T follicular helper cell (primary cell): ENCODE measurements around the gene ATP5MK.
"Not testable (repeated sequence)": the region's sequence is repeated elsewhere in the genome, so short reads cannot be mapped to it uniquely, and the experiment has no call there.

Experiments
- DNase-seq: peaks from one replicate; pipeline ENCODE4 v3.0.0-alpha.2; 2020; ENCODE audit warnings: low read depth
- total RNA-seq, 2 experiments: gene quantifications; one replicate each; lab custom pipeline; 2026; lab: John Stamatoyannopoulos, UW

The ATP5MK gene
- total RNA-seq: 44.0 to 90.2 reads per million in 2 experiments

DNA sequence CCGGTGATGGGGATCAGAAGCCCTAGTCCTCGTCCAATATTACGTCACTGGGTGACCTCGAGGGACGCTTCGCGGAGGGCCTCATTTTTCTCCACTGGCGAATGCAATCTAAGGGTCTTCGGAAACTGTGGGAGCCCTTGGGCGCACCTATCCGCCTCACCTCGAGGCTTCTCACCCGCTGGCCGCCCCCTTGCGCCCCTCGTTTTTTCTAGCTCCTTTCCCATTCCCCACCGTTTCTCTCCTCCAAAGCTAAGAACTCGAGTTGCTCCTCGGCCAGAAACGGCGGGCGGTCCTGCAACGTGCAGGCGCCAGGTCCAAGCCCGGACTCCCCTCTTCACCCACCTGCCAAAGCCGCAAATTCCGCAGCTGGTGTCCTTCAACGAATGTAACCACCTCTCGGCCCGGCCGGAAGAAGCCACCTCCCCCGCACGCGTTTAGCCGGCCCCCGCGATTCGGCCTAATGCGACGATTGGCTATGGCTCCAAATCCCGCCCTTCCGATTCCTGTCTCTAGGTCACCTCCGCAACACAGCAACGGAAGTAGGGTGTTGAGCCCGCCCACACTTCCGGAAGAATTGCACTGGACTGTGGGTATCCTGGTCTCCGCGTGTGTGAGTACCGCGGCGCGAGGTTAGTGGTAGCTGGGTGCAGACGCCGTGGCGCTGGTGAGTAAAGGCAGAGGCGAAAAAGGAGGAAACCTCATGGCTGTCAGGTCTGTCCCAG is at the start of gene ATP5MK, which contains the start of gene PDCD11:
ATP5MK (minus strand) TSS at position 409 of the 722 bp plus-strand sequence. CDS start 4,018 bp downstream, outside the sequence.
PDCD11 (plus strand) TSS at position 560 of the 722 bp plus-strand sequence. CDS start 1,801 bp downstream, outside the sequence.
- peak; percentile 89 for DNase-seq

DNA sequence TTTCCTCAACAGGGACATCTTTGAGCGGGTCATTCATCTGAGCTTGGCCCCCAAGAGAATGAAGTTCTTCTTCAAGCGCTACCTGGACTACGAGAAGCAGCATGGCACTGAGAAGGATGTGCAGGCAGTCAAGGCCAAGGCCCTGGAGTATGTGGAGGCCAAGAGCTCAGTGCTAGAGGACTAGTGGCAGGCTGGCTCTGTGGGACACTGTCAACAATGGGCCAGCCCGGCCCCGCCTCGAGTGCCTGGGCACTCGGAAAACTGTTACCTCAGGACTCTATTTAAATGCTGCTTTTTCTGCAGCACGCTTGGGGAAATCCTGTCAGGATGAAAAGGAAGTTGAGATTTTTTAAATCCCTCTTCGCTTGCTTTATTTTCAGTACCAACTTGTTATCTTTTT is 49.1 kb upstream of the ATP5MK start:
- no peak for DNase-seq

DNA sequence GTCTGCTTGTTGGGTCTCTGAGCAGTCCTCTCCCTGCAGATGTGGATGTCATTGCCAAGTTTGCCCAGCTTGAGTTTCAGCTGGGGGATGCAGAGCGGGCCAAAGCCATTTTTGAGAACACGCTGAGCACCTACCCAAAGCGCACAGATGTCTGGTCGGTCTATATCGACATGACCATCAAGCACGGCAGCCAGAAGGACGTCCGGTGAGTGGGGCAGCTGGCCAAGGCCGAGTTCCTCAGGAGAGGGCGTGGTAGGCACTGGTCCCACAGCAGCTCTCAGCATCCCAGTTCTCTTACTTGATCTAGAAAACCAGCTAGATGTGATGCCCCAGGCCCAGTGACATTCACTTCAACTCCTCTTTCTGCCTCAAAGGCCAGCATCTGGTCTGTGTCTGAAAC is 48.2 kb upstream of the ATP5MK start:
- DNase-seq: no peak

DNA sequence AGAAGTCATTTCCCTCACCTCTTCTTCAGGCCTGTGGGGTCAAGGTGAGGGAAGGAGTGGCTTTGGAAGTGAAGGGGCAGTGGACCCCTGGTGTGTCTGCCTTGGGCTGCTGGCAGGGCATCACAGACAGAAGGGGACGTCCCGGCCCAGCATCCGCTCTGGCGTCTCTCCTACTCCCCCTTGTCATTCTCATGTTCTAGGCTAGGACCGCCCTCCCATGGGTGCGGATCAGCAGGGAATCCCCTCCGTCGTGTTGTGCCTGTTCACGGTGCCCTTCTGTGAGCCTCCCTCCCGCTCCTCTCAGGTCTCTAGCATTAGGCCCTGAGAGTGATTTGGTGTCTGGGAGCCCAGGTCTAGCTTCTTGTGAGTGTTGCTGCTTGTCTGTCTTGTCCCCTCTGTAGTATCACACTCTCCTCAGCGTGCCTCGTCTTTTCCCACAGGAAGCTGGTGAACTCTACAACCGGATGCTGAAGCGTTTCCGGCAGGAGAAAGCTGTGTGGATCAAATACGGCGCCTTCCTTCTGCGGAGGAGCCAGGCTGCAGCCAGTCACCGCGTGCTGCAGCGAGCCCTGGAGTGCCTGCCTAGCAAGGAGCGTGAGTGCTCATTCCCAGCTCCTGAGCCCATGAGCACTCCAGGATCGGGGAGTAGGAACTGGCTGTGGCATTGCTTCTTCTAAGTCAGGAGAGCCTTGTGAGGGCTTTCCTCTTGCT is 47.4 kb upstream of the ATP5MK start:
- no peak for DNase-seq

DNA sequence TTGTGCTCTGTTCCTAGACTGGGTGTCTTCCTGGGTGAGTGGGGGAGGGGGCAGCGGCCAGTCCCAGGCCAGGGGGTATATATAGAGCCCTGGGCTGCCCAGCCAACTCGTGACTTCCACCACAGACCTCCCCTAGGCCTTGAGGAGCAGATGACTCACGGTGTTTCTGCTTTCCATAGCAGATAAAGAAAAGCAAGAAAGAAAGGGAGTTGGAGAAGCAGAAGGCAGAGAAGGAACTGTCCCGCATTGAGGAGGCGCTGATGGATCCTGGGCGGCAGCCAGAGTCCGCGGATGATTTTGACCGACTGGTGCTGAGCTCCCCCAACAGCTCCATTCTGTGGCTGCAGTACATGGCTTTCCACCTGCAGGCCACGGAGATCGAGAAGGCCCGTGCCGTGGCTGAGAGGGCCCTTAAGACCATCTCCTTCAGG is 45.8 kb upstream of the ATP5MK start:
- DNase-seq: no peak

DNA sequence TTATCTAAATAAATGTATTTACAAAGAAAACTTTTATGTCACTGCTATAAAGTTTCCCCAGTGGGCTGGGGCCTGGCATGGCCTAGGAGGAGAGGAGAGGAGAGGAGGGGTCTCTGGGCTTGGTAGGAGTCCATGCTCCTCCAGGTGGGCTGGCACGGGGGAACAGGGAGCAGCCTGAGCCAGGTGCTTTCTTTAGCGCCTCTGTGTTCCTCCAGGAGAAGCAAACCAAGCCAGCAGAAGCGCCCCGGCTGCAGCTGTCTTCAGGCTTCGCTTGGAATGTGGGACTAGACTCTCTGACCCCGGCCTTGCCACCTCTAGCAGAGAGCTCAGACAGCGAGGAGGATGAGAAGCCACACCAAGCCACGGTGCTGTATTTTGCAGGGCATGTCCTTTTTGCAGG is 45.3 kb upstream of the ATP5MK start:
- DNase-seq: no peak

DNA sequence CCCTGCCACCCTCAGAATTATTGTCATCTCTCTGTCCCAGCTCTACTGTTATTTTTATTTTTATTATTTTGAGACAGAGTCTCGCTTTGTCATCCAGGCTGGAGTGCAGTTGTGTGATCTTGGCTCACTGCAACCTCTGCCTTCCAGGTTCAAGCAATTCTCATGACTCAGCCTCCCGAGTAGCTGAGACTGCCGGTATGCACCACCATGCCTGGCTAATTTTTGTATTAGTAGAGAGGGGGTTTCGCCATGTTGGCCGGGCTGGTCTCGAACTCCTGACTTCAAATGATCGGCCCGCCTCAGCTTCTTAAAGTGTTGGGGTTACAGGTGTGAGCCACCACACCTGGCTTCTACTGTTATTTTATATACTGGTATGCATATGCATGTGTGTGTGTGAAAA is 44.9 kb upstream of the ATP5MK start:
- DNase-seq: no peak

- no peak for DNase-seq
These were observed 44.1 kb upstream of the ATP5MK start for GRCh38 chr10:103440416-103440815.

- DNase-seq: no peak
These were observed 43.5 kb upstream of the ATP5MK start for GRCh38 chr10:103439776-103440175.

GRCh38 chr10:103433858-103434257 is 37.6 kb upstream of the ATP5MK start:
- DNase-seq: no peak

GRCh38 chr10:103431902-103432301 is 35.6 kb upstream of the ATP5MK start:
- DNase-seq: no peak

DNA sequence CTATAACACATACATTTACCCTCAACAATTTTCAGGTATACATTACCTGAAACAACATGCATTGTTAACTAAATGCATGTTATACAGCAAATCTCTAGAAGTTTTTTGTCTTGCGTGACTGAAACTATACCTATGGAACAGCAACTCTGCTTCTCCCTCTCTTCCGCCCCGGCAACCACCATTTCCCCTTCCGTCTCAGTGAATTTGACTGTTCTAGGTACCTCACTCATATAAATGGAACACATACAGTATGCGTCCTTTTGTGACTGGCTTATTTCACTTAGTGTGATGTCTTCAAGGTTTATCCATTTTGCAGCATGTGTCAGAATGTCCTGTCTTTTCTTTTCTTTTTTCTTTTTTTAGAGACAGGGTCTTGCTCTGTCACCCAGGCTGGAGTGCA is 33.4 kb upstream of the ATP5MK start:
- DNase-seq: no peak

DNA sequence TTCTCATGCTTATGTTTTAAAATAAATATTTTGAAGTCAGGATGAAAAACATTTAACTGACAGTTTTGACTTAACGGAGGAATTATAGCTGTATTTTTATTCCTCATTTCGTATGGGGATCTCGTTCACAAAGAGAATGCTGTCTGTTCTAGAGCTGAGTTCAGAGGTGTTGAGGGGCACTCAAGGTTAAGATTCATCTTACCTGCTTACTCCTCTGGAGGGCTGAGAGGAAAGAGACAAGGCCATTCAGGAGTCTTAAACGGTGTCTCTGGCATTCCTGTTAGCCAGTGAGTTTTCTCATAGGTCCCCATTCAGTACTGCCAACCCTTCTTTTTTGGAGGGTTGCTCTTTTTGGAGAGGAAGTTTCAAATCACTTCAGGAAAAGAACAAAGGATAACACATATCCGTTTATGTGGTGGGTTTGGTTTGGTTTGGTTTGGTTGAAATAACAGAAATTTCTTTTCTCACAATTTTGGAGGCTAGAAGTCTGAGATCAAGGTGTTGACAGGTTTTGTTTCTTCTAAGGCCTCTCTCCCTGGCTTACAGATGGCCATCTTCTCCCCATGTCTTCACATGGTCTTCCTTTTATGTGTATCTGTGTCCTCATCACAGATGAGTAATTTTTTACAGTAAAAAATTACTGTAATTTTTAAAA is 32.8 kb upstream of the ATP5MK start:
- DNase-seq: no peak

GRCh38 chr10:103427866-103428265 is 31.6 kb upstream of the ATP5MK start:
- DNase-seq: no peak

DNA sequence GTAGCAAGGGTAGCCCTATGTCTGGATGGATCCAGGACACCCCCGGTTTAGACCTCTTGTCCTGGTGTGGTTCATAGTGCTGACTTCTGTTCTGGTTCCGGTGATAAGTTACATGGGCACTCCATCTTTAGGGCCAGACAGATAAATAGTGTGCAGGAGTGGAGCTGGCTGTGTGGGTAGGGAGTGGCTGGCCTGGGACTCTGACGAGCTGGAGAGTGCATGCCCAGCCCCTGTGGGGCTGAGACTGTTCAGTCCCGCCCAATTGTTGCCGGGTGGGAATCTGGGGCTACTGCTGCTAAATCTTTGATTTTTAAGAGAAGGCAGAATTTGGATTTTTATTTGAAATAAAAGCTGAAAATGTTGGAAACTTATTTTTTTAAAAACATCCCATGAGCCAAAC is 27.5 kb upstream of the ATP5MK start:
- no peak for DNase-seq

DNA sequence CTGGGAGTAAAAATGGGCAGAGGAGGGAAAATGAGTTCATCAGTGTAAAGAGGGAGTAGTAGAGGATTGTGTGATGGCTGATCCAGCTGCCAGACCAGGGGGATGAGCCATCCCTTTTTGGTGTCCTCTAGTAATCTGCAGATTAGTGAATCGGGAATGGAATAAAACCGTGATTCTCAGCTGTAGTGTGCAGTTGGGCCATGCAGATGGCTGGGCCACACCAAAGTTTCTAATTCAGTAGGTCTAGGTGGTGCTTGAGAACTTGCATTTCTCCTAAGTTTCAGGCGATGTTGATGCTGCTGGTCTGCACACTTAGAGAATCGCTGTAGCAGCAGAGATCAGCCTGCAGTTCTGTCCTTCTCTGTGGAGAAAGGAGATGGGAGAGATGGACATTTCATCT is 22.8 kb upstream of the ATP5MK start:
- DNase-seq: no peak

- DNase-seq: no peak
These were observed 21.3 kb upstream of the ATP5MK start for GRCh38 chr10:103417601-103418000.

DNA sequence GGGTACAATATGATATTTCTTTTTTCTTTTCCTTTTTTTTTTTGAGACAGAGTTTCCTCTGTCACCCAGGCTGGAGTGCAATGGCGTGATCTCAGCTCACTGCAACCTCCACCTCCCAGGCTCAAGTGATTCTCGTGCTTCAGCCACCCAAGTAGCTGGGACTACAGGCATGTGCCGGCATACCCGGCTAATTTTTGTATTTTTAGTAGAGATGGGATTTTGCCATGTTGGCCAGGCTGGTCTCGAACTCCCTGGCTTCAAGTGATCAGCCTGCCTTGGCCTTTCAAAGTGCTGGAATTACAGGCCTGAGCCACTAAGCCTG is 20.8 kb upstream of the ATP5MK start:
- not testable (repeated sequence) for DNase-seq

DNA sequence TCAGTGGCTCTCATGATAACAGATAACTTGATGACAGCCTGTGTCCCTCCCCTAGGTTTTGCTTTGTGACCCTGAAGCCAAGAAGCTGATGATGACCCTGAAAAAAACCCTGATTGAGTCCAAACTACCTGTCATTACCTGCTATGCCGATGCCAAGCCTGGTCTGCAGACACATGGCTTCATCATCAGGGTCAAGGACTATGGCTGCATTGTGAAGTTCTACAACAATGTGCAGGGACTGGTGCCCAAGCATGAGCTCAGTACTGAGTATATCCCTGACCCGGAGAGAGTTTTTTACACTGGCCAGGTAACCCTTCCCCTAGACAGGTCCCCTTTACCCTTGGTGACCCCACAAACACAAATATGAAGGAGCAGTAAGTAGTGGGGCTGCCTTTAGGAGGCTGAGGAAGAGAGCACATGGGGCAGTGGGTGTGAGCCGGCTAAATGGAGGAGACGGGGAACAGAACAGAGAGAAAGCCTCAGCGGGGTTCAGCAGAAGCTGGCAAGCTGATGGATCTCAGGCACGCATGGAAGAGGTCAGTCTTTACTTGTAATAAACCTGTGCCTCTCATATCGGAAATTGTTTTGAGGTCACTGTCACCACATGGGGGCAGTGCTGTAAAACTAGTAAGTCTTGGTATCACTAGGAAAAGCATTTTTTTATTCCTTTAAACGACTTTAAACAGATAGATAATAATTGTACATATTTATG is 20.3 kb upstream of the ATP5MK start:
- peak; percentile 51 for DNase-seq

DNA sequence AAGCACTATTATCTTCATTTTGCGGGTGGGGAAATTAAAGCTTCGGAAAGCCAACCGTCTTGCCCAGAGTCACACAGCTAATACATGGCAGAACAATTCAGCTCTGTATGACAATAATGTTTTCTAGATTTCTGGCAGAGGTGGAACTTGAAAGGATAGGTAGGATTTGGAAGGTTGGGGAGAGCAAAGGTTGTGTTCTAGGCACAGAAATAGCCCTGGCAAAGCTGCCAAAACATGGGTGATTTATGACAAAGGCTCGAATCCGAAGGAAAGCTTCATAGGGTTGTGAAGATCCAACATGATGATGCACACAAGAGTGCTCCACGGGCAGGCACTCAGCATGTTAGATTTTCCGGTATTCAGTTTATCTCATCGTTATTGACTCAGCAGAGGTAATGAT is 19.3 kb upstream of the ATP5MK start:
- no peak for DNase-seq

- no peak for DNase-seq
These were observed 17.3 kb upstream of the ATP5MK start for GRCh38 chr10:103413564-103413963.

DNA sequence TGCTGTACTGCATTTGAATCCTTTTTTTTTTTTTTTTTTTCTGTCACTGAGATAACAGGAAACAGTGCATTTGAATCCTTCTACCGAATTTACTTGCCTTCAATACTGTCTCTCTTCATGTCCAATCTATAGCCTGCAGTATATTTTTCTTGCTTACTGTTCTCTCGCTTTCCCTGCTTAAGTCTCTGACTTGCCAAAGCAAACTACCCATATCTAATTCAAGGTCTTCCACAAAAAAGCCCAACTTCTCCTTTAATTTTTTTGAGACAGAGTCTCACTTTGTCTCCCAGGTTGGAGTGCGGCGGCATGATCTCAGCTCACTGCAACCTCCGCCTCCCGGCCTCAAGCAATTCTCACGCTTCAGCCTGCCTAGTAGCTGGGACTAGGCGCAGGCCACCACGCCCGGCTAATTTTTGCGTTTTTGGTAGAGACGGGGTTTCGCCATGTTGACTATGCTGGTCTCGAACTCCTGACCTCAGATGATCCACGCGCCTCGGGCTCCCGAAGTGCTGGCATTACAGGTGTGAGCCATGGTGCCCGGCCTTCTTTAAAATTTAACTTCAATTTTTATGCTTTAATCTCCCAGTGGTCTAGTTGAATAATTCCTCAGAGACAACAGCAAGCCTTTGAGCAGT is 1.0 kb upstream of the ATP5MK start:
- DNase-seq: no peak
